Stimulated activated naive CD8-positive, alpha-beta T cell treated with anti-CD3 and anti-CD28 coated beads, Interleukin-15, Interleukin-2, amounts not matched to agents 100 ng/mL and 50 ng/mL, for 24 hours (primary cell): ENCODE data around the gene LRRC32.
"Not testable (repeated sequence)": the region's sequence is repeated elsewhere in the genome, so short reads cannot be mapped to it uniquely, and the experiment has no call there.

Experiments used
- H3K27ac Mint-ChIP-seq: one replicate; pipeline ENCODE4 v1.8.0; 2021; ENCODE audit warnings: mild to moderate bottlenecking, mixed read lengths
- H3K27me3 Mint-ChIP-seq: one replicate; pipeline ENCODE4 v1.8.0; 2021; ENCODE audit warnings: mixed read lengths
- H3K36me3 Mint-ChIP-seq: one replicate; pipeline ENCODE4 v1.8.0; 2021; ENCODE audit warnings: low read depth, mixed read lengths
- H3K4me1 Mint-ChIP-seq: one replicate; pipeline ENCODE4 v1.8.0; 2021; ENCODE audit warnings: low read depth, mixed read lengths
- H3K4me3 Mint-ChIP-seq: one replicate; pipeline ENCODE4 v1.8.0; 2021; ENCODE audit warnings: mild to moderate bottlenecking, mixed read lengths
- H3K9me3 Mint-ChIP-seq: one replicate; pipeline ENCODE4 v1.8.0; 2021; ENCODE audit warnings: mixed read lengths

LRRC32 gene

GRCh38 chr11:76617553-76618265, 52.8 kb downstream of the LRRC32 start:
- H3K4me1 Mint-ChIP-seq, result peaks cover 5% of the 10 kb centered on the region
- no peaks in the 10 kb centered on the region for H3K9me3 Mint-ChIP-seq
- peaks cover 3% of the 10 kb centered on the region for H3K27me3 Mint-ChIP-seq
- H3K27ac Mint-ChIP-seq, result no peak overlapping the region
- H3K4me3 Mint-ChIP-seq, result no peak overlapping the region
- peaks cover 4% of the 10 kb centered on the region for H3K36me3 Mint-ChIP-seq

GRCh38 chr11:76616676-76617552, 53.6 kb downstream of the LRRC32 start:
- H3K27ac Mint-ChIP-seq, result no peak overlapping the region
- H3K36me3 Mint-ChIP-seq, result peaks cover 4% of the 10 kb centered on the region
- no peak overlapping the region for H3K4me3 Mint-ChIP-seq
- H3K9me3 Mint-ChIP-seq, result no peaks in the 10 kb centered on the region
- H3K4me1 Mint-ChIP-seq, result peaks cover 5% of the 10 kb centered on the region
- H3K27me3 Mint-ChIP-seq, result peaks cover 3% of the 10 kb centered on the region

- peaks cover 5% of the 10 kb centered on the region for H3K4me1 Mint-ChIP-seq
- no peak overlapping the region for H3K27ac Mint-ChIP-seq
- H3K4me3 Mint-ChIP-seq, result no peak overlapping the region
- H3K36me3 Mint-ChIP-seq, result peaks cover 4% of the 10 kb centered on the region
- H3K27me3 Mint-ChIP-seq, result peaks cover 10% of the 10 kb centered on the region
- H3K9me3 Mint-ChIP-seq, result no peaks in the 10 kb centered on the region
Observed at GRCh38 chr11:76615950-76616349, 54.6 kb downstream of the LRRC32 start.

- Mint-ChIP-seq H3K4me3 (no peak overlapping the region), H3K27me3 (peaks cover 10% of the 10 kb centered on the region), H3K9me3 (no peaks in the 10 kb centered on the region), H3K36me3 (no peaks in the 10 kb centered on the region), H3K4me1 (no peaks in the 10 kb centered on the region), H3K27ac (no peak overlapping the region)
Observed at GRCh38 chr11:76614471-76615179, 55.9 kb downstream of the LRRC32 start.

GRCh38 chr11:76613901-76614300, 56.6 kb downstream of the LRRC32 start:
- Mint-ChIP-seq H3K36me3 (no peaks in the 10 kb centered on the region), H3K27ac (no peak overlapping the region), H3K27me3 (peaks cover 10% of the 10 kb centered on the region), H3K4me1 (no peaks in the 10 kb centered on the region), H3K9me3 (no peaks in the 10 kb centered on the region), H3K4me3 (no peak overlapping the region)

GRCh38 chr11:76612226-76612625, 58.3 kb downstream of the LRRC32 start:
- Mint-ChIP-seq H3K36me3 (no peaks in the 10 kb centered on the region), H3K9me3 (no peaks in the 10 kb centered on the region), H3K4me1 (no peaks in the 10 kb centered on the region), H3K27ac (no peak overlapping the region), H3K27me3 (peaks cover 10% of the 10 kb centered on the region), H3K4me3 (no peak overlapping the region)

GRCh38 chr11:76610871-76611475, 59.6 kb downstream of the LRRC32 start:
- Mint-ChIP-seq H3K36me3 (no peaks in the 10 kb centered on the region), H3K4me1 (no peaks in the 10 kb centered on the region)

GRCh38 chr11:76610371-76610770, 60.2 kb downstream of the LRRC32 start:
- H3K9me3 Mint-ChIP-seq, result no peaks in the 10 kb centered on the region
- no peak overlapping the region for H3K4me3 Mint-ChIP-seq
- H3K4me1 Mint-ChIP-seq, result no peaks in the 10 kb centered on the region
- H3K27ac Mint-ChIP-seq, result no peak overlapping the region
- peaks cover 7% of the 10 kb centered on the region for H3K27me3 Mint-ChIP-seq
- H3K36me3 Mint-ChIP-seq, result no peaks in the 10 kb centered on the region

More at GRCh38 chr11:76610871-76611475, 59.6 kb downstream of the LRRC32 start:
- H3K9me3 Mint-ChIP-seq, result no peaks in the 10 kb centered on the region
- H3K27ac Mint-ChIP-seq, result no peak overlapping the region
- H3K27me3 Mint-ChIP-seq, result peaks cover 10% of the 10 kb centered on the region
- no peak overlapping the region for H3K4me3 Mint-ChIP-seq

GRCh38 chr11:76609736-76610370, 60.7 kb downstream of the LRRC32 start:
- Mint-ChIP-seq H3K4me1 (no peaks in the 10 kb centered on the region), H3K27me3 (peaks cover 7% of the 10 kb centered on the region), H3K4me3 (no peak overlapping the region), H3K9me3 (no peaks in the 10 kb centered on the region), H3K27ac (no peak overlapping the region), H3K36me3 (no peaks in the 10 kb centered on the region)

GRCh38 chr11:76608879-76609460, 61.6 kb downstream of the LRRC32 start:
- H3K4me3 Mint-ChIP-seq, H3K27ac Mint-ChIP-seq, H3K4me1 Mint-ChIP-seq, H3K36me3 Mint-ChIP-seq, H3K9me3 Mint-ChIP-seq: not testable (repeated sequence)
- peaks cover 11% of the 10 kb centered on the region for H3K27me3 Mint-ChIP-seq

- H3K9me3 Mint-ChIP-seq, H3K4me1 Mint-ChIP-seq, H3K27ac Mint-ChIP-seq, H3K4me3 Mint-ChIP-seq, H3K36me3 Mint-ChIP-seq: not testable (repeated sequence)
- H3K27me3 Mint-ChIP-seq, result peaks cover 11% of the 10 kb centered on the region
Observed at GRCh38 chr11:76608228-76608627, 62.3 kb downstream of the LRRC32 start.
